Endothelial cell of umbilical vein (primary cell): ENCODE results near the gene KCNB1.

ENCODE experiments used
- EZH2 ChIP-seq: IDR thresholded peaks from 2 replicates; pipeline ENCODE4 v1.6.1; 2012; ENCODE audit warnings: borderline replicate concordance, low read depth, mild to moderate bottlenecking, moderate library complexity, low read length, inconsistent platforms; ENCODE audit not compliant: severe bottlenecking
- MYC ChIP-seq: IDR thresholded peaks from one replicate; pipeline ENCODE4 v1.6.1; 2011; ENCODE audit warnings: mild to moderate bottlenecking, low read depth, low read length
- TF ChIP-seq, protein P1 (sequence below), 2 donors: IDR thresholded peaks; 1 replicate in 1 of 2; 2 replicates in 1 of 2; pipeline ENCODE4 v1.5.1; 2011; ENCODE audit warnings: low read length in 2 of 2, mild to moderate bottlenecking in 2 of 2, moderate library complexity in 2 of 2, control low read depth in 1 of 2, inconsistent platforms in 1 of 2, low read depth in 1 of 2; ENCODE audit not compliant: insufficient read depth in 1 of 2; ENCODE audit errors: extremely low read depth in 1 of 2
- TF ChIP-seq, protein P2 (sequence below): IDR thresholded peaks from 2 replicates; pipeline ENCODE4 v1.6.1; 2011; ENCODE audit not compliant: insufficient read depth, insufficient read length

DNA sequence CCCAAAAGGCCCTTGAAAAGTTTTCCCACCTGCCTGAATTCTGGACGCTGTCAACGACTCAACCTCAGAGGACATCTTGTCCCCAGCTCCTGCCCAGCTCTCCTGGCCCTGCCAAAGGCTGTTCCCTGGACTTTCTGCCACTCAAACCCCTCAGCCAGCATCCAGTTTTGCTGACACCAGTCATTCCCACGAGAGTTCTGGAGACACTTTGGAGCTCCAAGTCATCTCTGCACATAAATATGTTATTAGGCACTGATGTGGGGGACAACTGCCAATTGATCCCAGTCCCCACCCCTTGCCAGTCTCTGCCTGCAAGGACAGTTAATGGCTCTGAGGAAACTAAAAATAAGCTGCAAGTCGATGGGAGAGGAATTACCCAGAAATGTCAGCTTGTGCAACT lies 38.9 kb upstream of the KCNB1 start:
- TF ChIP-seq, protein P1, sequence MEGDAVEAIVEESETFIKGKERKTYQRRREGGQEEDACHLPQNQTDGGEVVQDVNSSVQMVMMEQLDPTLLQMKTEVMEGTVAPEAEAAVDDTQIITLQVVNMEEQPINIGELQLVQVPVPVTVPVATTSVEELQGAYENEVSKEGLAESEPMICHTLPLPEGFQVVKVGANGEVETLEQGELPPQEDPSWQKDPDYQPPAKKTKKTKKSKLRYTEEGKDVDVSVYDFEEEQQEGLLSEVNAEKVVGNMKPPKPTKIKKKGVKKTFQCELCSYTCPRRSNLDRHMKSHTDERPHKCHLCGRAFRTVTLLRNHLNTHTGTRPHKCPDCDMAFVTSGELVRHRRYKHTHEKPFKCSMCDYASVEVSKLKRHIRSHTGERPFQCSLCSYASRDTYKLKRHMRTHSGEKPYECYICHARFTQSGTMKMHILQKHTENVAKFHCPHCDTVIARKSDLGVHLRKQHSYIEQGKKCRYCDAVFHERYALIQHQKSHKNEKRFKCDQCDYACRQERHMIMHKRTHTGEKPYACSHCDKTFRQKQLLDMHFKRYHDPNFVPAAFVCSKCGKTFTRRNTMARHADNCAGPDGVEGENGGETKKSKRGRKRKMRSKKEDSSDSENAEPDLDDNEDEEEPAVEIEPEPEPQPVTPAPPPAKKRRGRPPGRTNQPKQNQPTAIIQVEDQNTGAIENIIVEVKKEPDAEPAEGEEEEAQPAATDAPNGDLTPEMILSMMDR (IDR thresholded peaks at IDR 0.05; ENCODE audit: extremely low read depth in 1 of 2, insufficient read depth in 1 of 2, low read depth in 1 of 2, low read length in 2 of 2) = no peak
- TF ChIP-seq EZH2 (no peak), MYC (no peak)
- TF ChIP-seq, protein P2, sequence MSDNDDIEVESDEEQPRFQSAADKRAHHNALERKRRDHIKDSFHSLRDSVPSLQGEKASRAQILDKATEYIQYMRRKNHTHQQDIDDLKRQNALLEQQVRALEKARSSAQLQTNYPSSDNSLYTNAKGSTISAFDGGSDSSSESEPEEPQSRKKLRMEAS = no peak
